Tibial artery (tissue), 4 donors: Measurements from ENCODE around the gene FNDC10.
"Not testable (repeated sequence)": the region's sequence is repeated elsewhere in the genome, so short reads cannot be mapped to it uniquely, and the experiment has no call there.

Source experiments
- DNase-seq, 2 donors: peaks; one replicate each; pipeline ENCODE4 v3.0.0-alpha.2; 2019
- H3K27ac ChIP-seq, 2 donors: fragments of 200-600 bp; sonication (generic) in 1 of 2; 1 replicate in 1 of 2; 2 replicates in 1 of 2; pipeline ENCODE4 v1.5.1; 2018 to 2019; ENCODE audit warnings: mild to moderate bottlenecking in 1 of 2
- H3K27me3 ChIP-seq, 2 donors: fragments of 200-600 bp; sonication (generic) in 1 of 2; one replicate each; pipeline versions ENCODE4 v1.5.1 to v1.6.0; 2016 to 2019
- H3K36me3 ChIP-seq, 3 donors: fragments of 200-600 bp; sonication (generic) in 2 of 3; one replicate each; pipeline ENCODE4 v1.5.1; 2016 to 2019; ENCODE audit warnings: mild to moderate bottlenecking in 2 of 3
- H3K4me1 ChIP-seq, 4 donors: fragments of 200-600 bp; sonication (generic) in 2 of 4; 1 replicate in 3 of 4; 2 replicates in 1 of 4; pipeline ENCODE4 v1.5.1; 2016 to 2019
- H3K4me3 ChIP-seq, 2 donors: fragments of 200-600 bp; sonication (generic) in 1 of 2; 1 replicate in 1 of 2; 2 replicates in 1 of 2; pipeline ENCODE4 v1.5.1; 2018 to 2019; ENCODE audit warnings: mild to moderate bottlenecking in 2 of 2
- H3K9me3 ChIP-seq, 3 donors: fragments of 200-600 bp; sonication (generic) in 1 of 3; one replicate each; pipeline ENCODE4 v1.5.1; 2016 to 2019
- intact Hi-C: fragments of 100-400 bp; cut with DNase I; formaldehyde crosslinking; loops from one replicate; pipeline ENCODE4 v1.15.0; 2023; ENCODE audit warnings: low total_unique reads
- TF ChIP-seq, protein P1 (sequence below), 2 experiments: fragments of 200-600 bp in 1 of 2; fragments of 450-650 bp in 1 of 2; IDR thresholded peaks; one replicate each; pipeline ENCODE4 v1.5.1; 2017 to 2019; ENCODE audit warnings: antibody characterized with exemption in 2 of 2, mild to moderate bottlenecking in 1 of 2, moderate library complexity in 1 of 2

FNDC10 gene

DNA sequence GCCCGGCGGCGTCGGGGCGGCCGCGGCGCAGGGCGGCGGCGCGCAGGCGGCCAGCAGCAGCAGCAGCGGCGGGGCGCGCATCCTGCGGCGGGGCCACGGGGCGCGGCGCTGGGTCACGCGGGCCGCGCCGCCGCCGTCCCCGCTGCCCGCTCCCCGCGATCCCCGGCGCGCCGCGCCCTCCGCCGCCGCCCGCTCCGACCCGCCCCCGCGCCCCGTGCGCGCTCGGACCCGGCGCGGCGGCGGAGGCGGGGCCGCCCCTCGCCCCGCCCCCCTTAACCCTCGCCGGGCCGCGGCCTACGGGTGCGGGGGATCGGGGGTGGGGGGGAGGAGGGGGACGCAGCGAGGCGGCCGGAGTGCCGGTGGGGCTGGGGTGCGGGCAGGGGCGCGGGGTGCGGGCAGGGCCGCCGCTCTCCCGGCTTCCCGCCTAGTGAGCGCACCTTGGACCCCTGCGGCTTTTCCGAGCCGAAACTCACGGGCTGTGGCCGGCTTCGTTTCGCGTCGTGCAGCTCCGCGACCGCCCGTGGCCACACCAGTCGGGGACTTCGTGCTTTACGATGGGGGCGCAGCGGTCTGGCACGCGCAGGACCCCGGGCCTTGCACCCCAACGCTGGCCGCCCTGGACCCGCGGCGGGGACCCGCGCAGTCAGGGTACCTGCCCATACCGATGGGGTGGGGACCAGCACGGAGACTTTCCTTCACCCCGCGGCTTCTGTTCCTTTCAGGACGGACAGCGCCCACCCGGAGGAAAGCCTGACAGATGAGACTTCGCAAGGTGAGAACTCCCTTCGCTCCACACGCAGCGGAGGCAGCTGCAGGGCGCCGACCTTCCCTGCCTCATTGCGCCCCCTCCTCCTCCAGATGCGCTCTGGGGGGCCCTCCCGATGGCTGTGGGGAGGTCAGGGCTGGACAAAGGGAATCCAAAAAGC, at the start of gene FNDC10:
FNDC10 (minus strand) TSS at position 201 of the 926 bp plus-strand sequence; CDS start at position 81, 120 bp downstream.
- intact Hi-C loops = no loop called here
- no peak within 1 kb of the TSS for H3K27ac ChIP-seq
- TF ChIP-seq, protein P1, sequence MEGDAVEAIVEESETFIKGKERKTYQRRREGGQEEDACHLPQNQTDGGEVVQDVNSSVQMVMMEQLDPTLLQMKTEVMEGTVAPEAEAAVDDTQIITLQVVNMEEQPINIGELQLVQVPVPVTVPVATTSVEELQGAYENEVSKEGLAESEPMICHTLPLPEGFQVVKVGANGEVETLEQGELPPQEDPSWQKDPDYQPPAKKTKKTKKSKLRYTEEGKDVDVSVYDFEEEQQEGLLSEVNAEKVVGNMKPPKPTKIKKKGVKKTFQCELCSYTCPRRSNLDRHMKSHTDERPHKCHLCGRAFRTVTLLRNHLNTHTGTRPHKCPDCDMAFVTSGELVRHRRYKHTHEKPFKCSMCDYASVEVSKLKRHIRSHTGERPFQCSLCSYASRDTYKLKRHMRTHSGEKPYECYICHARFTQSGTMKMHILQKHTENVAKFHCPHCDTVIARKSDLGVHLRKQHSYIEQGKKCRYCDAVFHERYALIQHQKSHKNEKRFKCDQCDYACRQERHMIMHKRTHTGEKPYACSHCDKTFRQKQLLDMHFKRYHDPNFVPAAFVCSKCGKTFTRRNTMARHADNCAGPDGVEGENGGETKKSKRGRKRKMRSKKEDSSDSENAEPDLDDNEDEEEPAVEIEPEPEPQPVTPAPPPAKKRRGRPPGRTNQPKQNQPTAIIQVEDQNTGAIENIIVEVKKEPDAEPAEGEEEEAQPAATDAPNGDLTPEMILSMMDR (IDR thresholded peaks at IDR 0.05) = no peak
- peak within 1 kb of the TSS; percentile 27 to 44 for H3K4me3 ChIP-seq
- no peaks in the 10 kb centered on the region for H3K36me3 ChIP-seq
- H3K4me1 ChIP-seq = peaks cover 0 to 27% (median 14%) of the 10 kb centered on the region in 4 donors
- DNase-seq = peak in 1 of 2 donors; percentile 60
- peaks cover 0 to 80% of the 10 kb centered on the region in 2 donors for H3K27me3 ChIP-seq
- no peaks in the 10 kb centered on the region for H3K9me3 ChIP-seq

DNA sequence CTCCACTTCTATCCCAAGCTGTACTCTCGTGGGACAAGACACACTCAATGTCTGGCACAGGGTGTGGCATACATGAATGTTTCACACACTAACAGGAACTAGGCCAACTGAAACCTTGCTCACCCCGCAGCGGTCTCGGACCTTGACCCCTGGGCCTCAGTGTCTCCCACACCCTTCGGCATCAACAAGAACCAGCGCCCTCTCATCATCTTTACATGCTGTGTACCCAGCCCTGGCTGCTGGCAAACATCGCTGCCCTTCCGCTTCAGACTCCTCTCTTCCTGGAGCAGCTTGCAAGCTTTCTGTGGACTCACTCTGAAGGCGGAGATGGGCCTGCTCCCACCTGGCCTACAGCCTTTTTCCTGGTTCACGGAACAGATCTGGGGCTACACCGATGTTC, 48.3 kb upstream of the FNDC10 start:
- intact Hi-C loops, H3K4me3 ChIP-seq, H3K4me1 ChIP-seq, H3K27ac ChIP-seq, H3K27me3 ChIP-seq, H3K9me3 ChIP-seq: not testable (repeated sequence)
- DNase-seq = peak in 1 of 2 donors; percentile 43
- peaks cover 56 to 82% (median 59%) of the 10 kb centered on the region in 3 donors for H3K36me3 ChIP-seq

DNA sequence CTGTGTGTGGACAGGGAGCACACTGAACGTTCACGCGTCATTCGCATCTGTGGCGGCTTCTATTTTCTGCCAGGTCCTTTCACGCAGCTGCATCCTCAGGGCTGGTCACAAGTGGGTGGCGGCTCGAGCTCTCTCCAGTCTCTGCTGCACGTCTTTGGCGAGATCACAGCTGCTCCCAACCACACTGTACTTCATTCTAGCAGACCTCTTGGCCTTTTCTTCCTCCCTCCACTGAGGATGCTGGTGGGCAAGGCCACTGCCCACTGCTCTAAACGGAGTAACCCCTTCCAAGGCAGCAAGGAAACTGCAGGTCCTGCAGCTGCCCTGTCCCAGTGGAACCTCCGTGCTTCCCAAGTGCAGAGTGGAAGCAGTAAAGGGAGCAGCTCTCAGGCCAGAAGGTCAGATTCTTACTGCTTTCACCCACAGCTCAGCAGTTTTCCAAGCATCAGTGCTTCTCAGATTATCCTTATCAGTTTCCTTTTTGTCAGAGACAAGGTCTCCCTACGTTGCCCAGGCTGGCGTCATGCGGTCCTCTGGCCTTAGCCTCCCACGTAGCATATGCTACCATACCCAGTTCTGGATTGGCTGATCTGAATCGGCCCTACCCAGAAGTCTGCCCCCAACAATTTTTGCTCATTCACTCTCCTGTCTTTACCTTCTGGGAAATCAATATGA, 47.8 kb upstream of the FNDC10 start:
- DNase-seq = peak in 1 of 2 donors; percentile 27
- H3K36me3 ChIP-seq = peaks cover 53 to 78% (median 54%) of the 10 kb centered on the region in 3 donors
- H3K27ac ChIP-seq, H3K9me3 ChIP-seq, H3K4me3 ChIP-seq, H3K4me1 ChIP-seq, H3K27me3 ChIP-seq, intact Hi-C loops: not testable (repeated sequence)

DNA sequence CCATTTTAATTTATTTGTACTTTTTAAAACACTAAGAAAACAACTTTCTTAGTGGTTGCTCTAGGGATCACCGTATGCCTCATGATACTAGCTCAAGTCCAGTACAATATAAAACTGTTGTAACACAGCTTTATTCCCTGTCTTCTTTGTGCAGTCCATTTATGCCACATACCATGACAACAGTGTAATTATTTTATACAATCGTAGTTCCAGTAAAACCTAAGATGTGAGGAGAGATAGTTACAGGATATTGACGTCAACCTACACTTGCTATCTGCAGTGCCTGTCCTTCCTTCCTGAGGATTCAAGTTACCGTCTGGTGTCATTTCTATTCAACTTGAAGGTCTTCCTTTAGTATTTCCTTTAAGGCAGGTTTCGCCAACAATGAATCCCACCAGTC, 46.4 kb upstream of the FNDC10 start:
- H3K4me1 ChIP-seq, H3K9me3 ChIP-seq, H3K4me3 ChIP-seq, H3K27me3 ChIP-seq, DNase-seq, H3K27ac ChIP-seq, intact Hi-C loops: not testable (repeated sequence)
- peaks cover 41 to 69% (median 42%) of the 10 kb centered on the region in 3 donors for H3K36me3 ChIP-seq

DNA sequence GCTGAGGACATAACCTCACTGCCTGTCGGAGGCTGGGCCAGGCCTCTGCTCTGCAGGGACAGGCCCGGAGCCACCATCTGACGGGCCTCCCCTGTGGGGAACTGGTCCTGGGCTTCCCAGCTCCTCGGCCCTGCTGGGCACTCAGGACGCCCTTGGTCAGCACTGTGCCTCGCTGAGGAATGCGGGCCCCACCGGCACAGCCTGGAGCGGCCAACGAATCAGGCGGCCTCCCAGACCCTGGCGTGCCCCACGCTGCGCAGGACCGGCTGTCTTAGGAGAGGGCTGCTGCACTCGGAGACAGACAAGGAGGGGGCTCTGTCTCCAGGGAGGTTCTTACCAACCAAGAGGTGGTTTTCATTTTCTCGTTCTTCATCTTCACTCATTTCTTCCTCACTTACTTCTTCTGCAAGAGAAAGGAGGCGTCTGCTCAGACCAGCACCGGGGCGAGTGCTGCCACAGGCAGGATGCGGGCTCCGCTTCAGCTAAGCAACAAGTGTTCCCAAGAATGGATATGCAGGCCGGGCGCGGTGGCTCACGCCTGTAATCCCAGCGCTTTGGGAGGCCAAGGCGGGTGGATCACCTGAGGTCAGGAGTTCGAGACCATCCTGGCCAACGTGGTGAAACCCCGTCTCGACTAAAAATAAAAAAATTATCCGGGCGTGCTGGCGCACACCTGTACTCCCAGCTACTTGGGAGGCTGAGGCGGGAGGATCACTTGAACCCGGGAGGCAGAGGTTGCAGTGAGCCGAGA, 41.0 kb upstream of the FNDC10 start:
- intact Hi-C loops, H3K9me3 ChIP-seq, H3K4me1 ChIP-seq, H3K27me3 ChIP-seq, H3K27ac ChIP-seq, H3K4me3 ChIP-seq: not testable (repeated sequence)
- peak in 1 of 2 donors; percentile 24 for DNase-seq
- H3K36me3 ChIP-seq = peaks cover 19 to 67% (median 25%) of the 10 kb centered on the region in 3 donors

DNA sequence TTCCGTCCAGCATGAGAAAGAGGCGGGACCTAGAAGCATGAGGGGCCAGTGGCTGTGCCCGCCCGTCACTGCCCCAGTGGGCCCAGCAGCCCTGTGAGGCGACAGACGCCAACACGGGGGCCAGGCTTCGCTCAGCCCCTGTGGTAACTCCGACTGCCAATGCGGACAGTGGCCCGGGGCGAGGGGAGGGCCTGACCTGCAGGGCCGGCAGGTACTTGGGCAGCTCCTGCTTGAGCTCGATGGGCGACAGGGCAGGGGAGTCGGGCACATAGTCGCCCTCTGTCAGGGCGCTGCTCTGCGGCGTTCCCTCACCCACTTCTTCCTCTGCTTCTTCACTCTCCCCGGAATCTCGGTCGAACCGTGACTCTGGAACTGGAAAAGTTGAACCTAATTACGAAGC, 40.1 kb upstream of the FNDC10 start:
- H3K27ac ChIP-seq, H3K4me1 ChIP-seq, H3K27me3 ChIP-seq, H3K9me3 ChIP-seq, H3K4me3 ChIP-seq, intact Hi-C loops: not testable (repeated sequence)
- DNase-seq = peak in 1 of 2 donors; percentile 43
- H3K36me3 ChIP-seq = peaks cover 19 to 63% (median 25%) of the 10 kb centered on the region in 3 donors

DNA sequence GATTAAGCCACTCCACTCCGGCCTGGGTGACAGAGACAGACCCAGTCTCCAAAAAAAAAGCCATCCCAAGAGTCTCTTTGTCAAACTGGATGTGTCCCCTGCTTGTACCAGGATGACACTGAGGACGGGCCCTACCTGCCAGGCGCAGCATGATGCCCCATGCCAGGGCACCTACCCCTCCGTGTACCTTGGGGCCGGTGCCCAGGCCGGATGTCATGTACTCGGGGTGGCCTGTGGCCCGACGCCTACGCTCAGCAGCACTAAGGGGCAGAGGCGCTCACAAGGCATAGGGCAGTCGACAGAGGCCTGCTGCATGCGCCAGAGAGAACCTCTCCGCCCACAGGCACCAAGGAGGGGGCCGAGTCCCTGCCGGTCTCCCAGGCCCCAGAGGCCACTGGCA, 39.4 kb upstream of the FNDC10 start:
- H3K27ac ChIP-seq, H3K4me3 ChIP-seq, intact Hi-C loops, H3K9me3 ChIP-seq, H3K27me3 ChIP-seq, H3K4me1 ChIP-seq: not testable (repeated sequence)
- H3K36me3 ChIP-seq = peaks cover 19 to 58% (median 25%) of the 10 kb centered on the region in 3 donors
- peak in 1 of 2 donors; percentile 59 for DNase-seq

DNA sequence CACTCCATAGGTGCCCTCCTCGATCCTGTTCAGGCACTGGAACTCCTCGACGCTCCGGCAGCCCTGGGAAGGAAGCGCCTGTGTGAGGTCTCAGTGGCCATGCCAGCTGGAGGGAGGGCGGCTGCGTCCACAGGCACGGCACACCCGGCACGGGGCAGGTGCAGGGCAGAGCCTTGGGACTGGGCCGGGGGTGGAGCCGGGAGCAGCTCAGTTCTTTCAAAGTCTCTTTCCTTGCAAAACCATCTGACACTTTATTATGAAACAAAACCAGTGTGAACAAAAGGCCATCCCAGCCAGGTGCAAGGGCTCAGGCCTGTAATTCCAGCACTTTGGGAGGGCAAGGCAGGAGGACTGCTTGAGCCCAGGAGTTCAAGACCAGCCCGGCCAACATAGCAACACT, 38.6 kb upstream of the FNDC10 start:
- H3K4me3 ChIP-seq, H3K4me1 ChIP-seq, H3K27ac ChIP-seq, H3K27me3 ChIP-seq, H3K9me3 ChIP-seq, intact Hi-C loops: not testable (repeated sequence)
- peaks cover 19 to 58% (median 25%) of the 10 kb centered on the region in 3 donors for H3K36me3 ChIP-seq
- DNase-seq = peak in 1 of 2 donors; percentile 63

DNA sequence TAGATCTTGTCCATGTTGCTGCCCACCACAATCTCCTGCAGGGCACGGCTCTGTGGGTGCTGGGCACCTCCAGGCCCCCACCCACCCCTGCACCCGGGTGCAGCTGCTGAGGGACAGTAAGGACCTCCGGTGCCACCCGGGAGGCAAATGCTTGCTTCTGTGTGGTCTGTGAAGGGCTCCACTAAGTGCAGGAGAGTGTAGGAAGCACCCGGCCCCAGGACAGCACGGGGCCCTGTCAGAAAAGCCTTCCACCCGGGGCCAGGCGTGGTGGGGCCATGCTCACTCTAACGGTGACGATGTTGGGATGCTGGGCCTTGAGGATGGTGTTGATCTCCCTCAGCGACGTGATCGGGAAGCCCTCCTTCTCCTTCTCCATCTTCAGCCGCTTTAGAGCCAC, 37.5 kb upstream of the FNDC10 start:
- peak in 1 of 2 donors; percentile 51 for DNase-seq
- H3K4me1 ChIP-seq, H3K27me3 ChIP-seq, H3K9me3 ChIP-seq, H3K4me3 ChIP-seq, H3K27ac ChIP-seq, intact Hi-C loops: not testable (repeated sequence)
- H3K36me3 ChIP-seq = peaks cover 19 to 55% (median 25%) of the 10 kb centered on the region in 3 donors

DNA sequence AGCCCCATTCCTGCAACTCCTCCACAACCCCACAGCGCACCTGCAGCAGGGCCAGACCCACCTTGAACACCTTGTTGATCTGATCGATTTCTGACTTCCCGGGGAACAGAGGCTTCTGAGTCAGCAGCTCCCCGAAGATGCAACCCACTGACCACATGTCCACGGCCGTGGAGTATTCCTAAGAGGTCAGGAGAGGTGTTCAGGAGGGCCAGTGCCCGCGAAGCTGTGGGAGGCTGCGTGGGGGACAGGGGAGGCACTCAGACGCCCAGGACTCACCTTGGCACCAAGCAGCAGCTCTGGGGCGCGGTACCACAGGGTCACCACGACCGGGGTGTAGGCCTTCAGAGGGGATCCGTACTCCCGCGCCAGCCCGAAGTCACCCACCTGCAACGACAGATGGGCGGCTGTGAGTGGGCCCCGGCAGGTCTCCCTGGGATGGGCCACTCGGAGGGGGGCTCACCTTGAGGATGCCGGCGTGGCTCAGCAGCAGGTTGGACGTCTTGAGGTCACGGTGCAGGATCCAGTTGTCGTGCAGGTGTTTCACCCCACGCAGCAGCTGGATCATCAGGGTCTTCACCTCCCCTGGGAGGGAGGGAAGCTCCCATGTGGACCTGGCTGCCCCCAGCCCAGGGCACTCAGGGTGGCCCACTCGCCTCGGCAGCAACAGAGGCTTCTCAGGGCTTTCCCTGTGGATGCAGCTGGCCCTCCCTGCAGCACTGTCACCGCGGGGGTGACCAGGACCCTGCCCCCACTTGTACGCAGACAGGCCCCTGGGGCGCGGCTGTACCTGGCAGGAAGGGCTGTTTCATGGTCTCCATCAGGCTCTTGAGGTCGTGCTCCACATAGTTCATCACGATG, 36.9 kb upstream of the FNDC10 start:
- H3K4me3 ChIP-seq, intact Hi-C loops, H3K27me3 ChIP-seq, H3K9me3 ChIP-seq, H3K4me1 ChIP-seq, H3K27ac ChIP-seq: not testable (repeated sequence)
- DNase-seq = peak in 1 of 2 donors; percentile 59
- peaks cover 19 to 53% (median 25%) of the 10 kb centered on the region in 3 donors for H3K36me3 ChIP-seq

DNA sequence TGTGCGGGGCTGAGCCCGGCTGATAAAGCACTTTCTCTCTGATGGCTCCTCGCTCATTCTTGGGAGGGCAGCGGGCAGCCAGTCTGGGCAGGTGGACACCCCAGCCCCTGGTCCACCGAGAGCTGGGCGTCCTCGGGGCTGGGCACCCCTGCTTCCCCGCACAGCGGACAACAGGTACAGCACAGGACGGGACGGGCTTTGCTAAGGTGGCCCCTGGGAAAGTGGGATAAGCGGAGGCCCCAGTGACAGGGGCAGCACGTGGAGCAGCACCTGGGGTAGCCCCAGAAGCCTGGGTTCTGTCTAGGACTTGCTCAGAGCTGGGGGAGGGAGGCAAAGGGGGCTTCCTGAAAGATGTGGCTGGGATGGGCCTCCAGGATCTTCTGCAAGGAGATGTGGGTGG, 34.7 kb upstream of the FNDC10 start:
- H3K27ac ChIP-seq, intact Hi-C loops, H3K4me3 ChIP-seq, H3K9me3 ChIP-seq: not testable (repeated sequence)
- Histone ChIP-seq H3K4me1 (peaks cover 0 to 24% (median 18%) of the 10 kb centered on the region in 4 donors), H3K27me3 (peaks cover 11 to 27% of the 10 kb centered on the region in 2 donors), H3K36me3 (peaks cover 19 to 36% (median 20%) of the 10 kb centered on the region in 3 donors)
- peak in 1 of 2 donors; percentile 65 for DNase-seq
